WTC11 (cell line): ENCODE results near the gene DEFB128. TPM values are rescaled to one million over a fixed set of nuclear protein-coding genes. Genes with fewer than 3 reads are reported as not detected.

ENCODE experiments used
- ATAC-seq: fragments of 200-7000 bp; cut with Tn5 transposase; 2 replicates; pipeline ENCODE4 v1.10.0; 2021; ENCODE audit warnings: mild to moderate bottlenecking, moderate library complexity
- CTCF ChIA-PET: fragments of 300-600 bp; sonication (Branson Sonifier 250); formaldehyde crosslinking; loops from one replicate; lab custom pipeline; 2021; ENCODE audit warnings: antibody characterized with exemption; lab: Charles Lee
- POLR2A ChIA-PET: fragments of 350-600 bp; sonication (Branson Sonifier 250); formaldehyde crosslinking; loops from one replicate; lab custom pipeline; 2021; ENCODE audit warnings: antibody characterized with exemption; lab: Charles Lee
- DNase-seq: peaks from one replicate; pipeline ENCODE4 v3.0.0; 2021; ENCODE audit warnings: low spot score
- H3K27ac Mint-ChIP-seq: 2 replicates; pipeline ENCODE4 v1.8.0; 2021; ENCODE audit warnings: mixed read lengths
- H3K27me3 Mint-ChIP-seq: 2 replicates; pipeline ENCODE4 v1.8.0; 2021; ENCODE audit warnings: low read depth, mild to moderate bottlenecking, moderate library complexity, mixed read lengths
- H3K36me3 Mint-ChIP-seq: 2 replicates; pipeline ENCODE4 v1.8.0; 2021; ENCODE audit warnings: mixed read lengths
- H3K4me1 Mint-ChIP-seq: 2 replicates; pipeline ENCODE4 v1.8.0; 2022; ENCODE audit warnings: mixed read lengths
- H3K4me3 Mint-ChIP-seq: 2 replicates; pipeline ENCODE4 v1.8.0; 2021; ENCODE audit warnings: mild to moderate bottlenecking, moderate library complexity, mixed read lengths
- H3K9me3 Mint-ChIP-seq: 2 replicates; pipeline ENCODE4 v1.8.0; 2021; ENCODE audit warnings: mixed read lengths
- AFF4 ChIP-seq: sonication (generic); formaldehyde crosslinking; IDR thresholded peaks from 2 replicates; pipeline ENCODE4 v1.8.1; 2023; ENCODE audit warnings: mild to moderate bottlenecking, missing genetic modification reagents, borderline replicate concordance
- ATF1 ChIP-seq: sonication (generic); formaldehyde crosslinking; IDR thresholded peaks from 2 replicates; pipeline ENCODE4 v1.8.1; 2023; ENCODE audit warnings: mild to moderate bottlenecking, moderate library complexity, missing genetic modification reagents
- CREM ChIP-seq: sonication (generic); formaldehyde crosslinking; IDR thresholded peaks from 2 replicates; pipeline ENCODE4 v1.8.1; 2022; ENCODE audit warnings: mild to moderate bottlenecking, missing genetic modification reagents, moderate library complexity
- ELF4 ChIP-seq: sonication (generic); formaldehyde crosslinking; IDR thresholded peaks from 2 replicates; pipeline ENCODE4 v1.8.1; 2022; ENCODE audit warnings: low read depth, mild to moderate bottlenecking, moderate library complexity, missing genetic modification reagents
- FOXK1 ChIP-seq: sonication (generic); formaldehyde crosslinking; IDR thresholded peaks from 2 replicates; pipeline ENCODE4 v1.8.0; 2022; ENCODE audit warnings: mild to moderate bottlenecking, moderate library complexity, missing genetic modification reagents
- FOXP1 ChIP-seq: sonication (generic); formaldehyde crosslinking; IDR thresholded peaks from 2 replicates; pipeline ENCODE4 v1.8.0; 2022; ENCODE audit warnings: missing genetic modification reagents, mild to moderate bottlenecking, moderate library complexity, borderline replicate concordance
- HMGXB4 ChIP-seq: sonication (generic); formaldehyde crosslinking; IDR thresholded peaks from 2 replicates; pipeline ENCODE4 v1.8.1; 2023; ENCODE audit warnings: mild to moderate bottlenecking, moderate library complexity, missing genetic modification reagents
- JUN ChIP-seq: sonication (generic); formaldehyde crosslinking; IDR thresholded peaks from 2 replicates; pipeline ENCODE4 v1.8.0; 2023; ENCODE audit warnings: mild to moderate bottlenecking, missing genetic modification reagents
- KAT7 ChIP-seq: sonication (generic); formaldehyde crosslinking; IDR thresholded peaks from 2 replicates; pipeline ENCODE4 v1.8.1; 2023; ENCODE audit warnings: missing genetic modification reagents, mild to moderate bottlenecking, borderline replicate concordance
- MLX ChIP-seq: sonication (generic); formaldehyde crosslinking; IDR thresholded peaks from 2 replicates; pipeline ENCODE4 v1.8.1; 2023; ENCODE audit warnings: mild to moderate bottlenecking, missing genetic modification reagents, moderate library complexity
- NFATC4 ChIP-seq: fragments of 250-450 bp; sonication (Bioruptor Pico); IDR thresholded peaks from 2 replicates; pipeline ENCODE4 v1.9.0; 2021; ENCODE audit warnings: mild to moderate bottlenecking
- NFE2L1 ChIP-seq: sonication (generic); formaldehyde crosslinking; IDR thresholded peaks from 2 replicates; pipeline ENCODE4 v1.8.1; 2023; ENCODE audit warnings: missing genetic modification reagents
- NFYB ChIP-seq: sonication (generic); formaldehyde crosslinking; conservative IDR thresholded peaks from 2 replicates; pipeline ENCODE4 v1.8.0; 2022; ENCODE audit warnings: low read depth, missing genetic modification reagents
- RORB ChIP-seq: fragments of 250-450 bp; sonication (Bioruptor Pico); IDR thresholded peaks from 2 replicates; pipeline ENCODE4 v1.9.0; 2021; ENCODE audit warnings: mild to moderate bottlenecking
- SMAD3 ChIP-seq: sonication (generic); formaldehyde crosslinking; IDR thresholded peaks from 2 replicates; pipeline ENCODE4 v1.8.0; 2022; ENCODE audit warnings: missing genetic modification reagents, mild to moderate bottlenecking, borderline replicate concordance
- SP1 ChIP-seq: sonication (generic); formaldehyde crosslinking; conservative IDR thresholded peaks from 2 replicates; pipeline ENCODE4 v1.8.1; 2022; ENCODE audit warnings: missing genetic modification reagents
- USF2 ChIP-seq: sonication (generic); formaldehyde crosslinking; IDR thresholded peaks from 2 replicates; pipeline ENCODE4 v1.8.1; 2023; ENCODE audit warnings: mild to moderate bottlenecking, missing genetic modification reagents, moderate library complexity
- ZBTB43 ChIP-seq: sonication (generic); formaldehyde crosslinking; IDR thresholded peaks from 2 replicates; pipeline ENCODE4 v1.8.1; 2023; ENCODE audit warnings: mild to moderate bottlenecking, missing genetic modification reagents
- ZNF263 ChIP-seq: sonication (generic); formaldehyde crosslinking; IDR thresholded peaks from 2 replicates; pipeline ENCODE4 v1.8.1; 2022; ENCODE audit warnings: low read depth, mild to moderate bottlenecking, moderate library complexity, missing genetic modification reagents
- ZNF317 ChIP-seq: sonication (generic); formaldehyde crosslinking; IDR thresholded peaks from 2 replicates; pipeline ENCODE4 v1.8.1; 2023; ENCODE audit warnings: low read depth, mild to moderate bottlenecking, moderate library complexity, missing genetic modification reagents, borderline replicate concordance
- ZNF425 ChIP-seq: fragments of 250-450 bp; sonication (Bioruptor Pico); conservative IDR thresholded peaks from 2 replicates; pipeline ENCODE4 v1.9.0; 2021; ENCODE audit warnings: mild to moderate bottlenecking
- ZSCAN18 ChIP-seq: fragments of 250-450 bp; sonication (Bioruptor Pico); IDR thresholded peaks from 2 replicates; pipeline ENCODE4 v2.1.2; 2022; ENCODE audit warnings: mild to moderate bottlenecking, moderate library complexity
- total RNA-seq: library from RNA; stranded (reverse); gene quantifications from 3 replicates; pipeline ENCODE4 v1.2.3, GENCODE V29; 2021

DEFB128 gene
- total RNA-seq, 1 experiment from 2014 or later, result not detected

GRCh38 chr20:198225-198624 is 8.7 kb upstream of the DEFB128 start:
- ATAC-seq (no peak), DNase-seq (no peak)
- Mint-ChIP-seq H3K4me3 (no peak overlapping the region), H3K36me3 (no peaks in the 10 kb centered on the region; the same call in 1 of the 2 replicates), H3K4me1 (no peaks in the 10 kb centered on the region), H3K27ac (no peak overlapping the region), H3K9me3 (peaks cover 10% of the 10 kb centered on the region), H3K27me3 (peaks cover 84% of the 10 kb centered on the region)
- TF ChIP-seq ATF1 (CRISPR knock-in tag) (no peak), MLX (CRISPR knock-in tag) (no peak), ELF4 (CRISPR knock-in tag) (no peak), ZNF425 (CRISPR knock-in tag) (no peak), KAT7 (CRISPR knock-in tag) (no peak), ZNF317 (CRISPR knock-in tag) (no peak), CREM (CRISPR knock-in tag) (no peak), HMGXB4 (CRISPR knock-in tag) (no peak), ZBTB43 (CRISPR knock-in tag) (no peak), FOXP1 (CRISPR knock-in tag) (no peak), RORB (CRISPR knock-in tag) (no peak)
- CTCF ChIA-PET, result no interaction called here
- POLR2A ChIA-PET, result no interaction called here

GRCh38 chr20:187733-188132 is 1.8 kb downstream of the DEFB128 start:
- ChIA-PET POLR2A (no interaction called here), CTCF (no interaction called here)
- peaks cover 89% of the 10 kb centered on the region for H3K27me3 Mint-ChIP-seq
- H3K9me3 Mint-ChIP-seq, result peaks cover 53% of the 10 kb centered on the region
- ATAC-seq, result no peak
- peaks cover 9% of the 10 kb centered on the region for H3K4me1 Mint-ChIP-seq
- DNase-seq, result no peak
- no peak overlapping the region for H3K27ac Mint-ChIP-seq
- no peak overlapping the region for H3K4me3 Mint-ChIP-seq
- H3K36me3 Mint-ChIP-seq, result 0 out of 2 replicates have a peak, but pooled peaks cover 3% of the 10 kb centered on the region
- TF ChIP-seq ELF4 (CRISPR knock-in tag) (no peak), ZNF263 (CRISPR knock-in tag) (no peak), FOXK1 (CRISPR knock-in tag) (no peak), ZSCAN18 (CRISPR knock-in tag) (no peak), AFF4 (CRISPR knock-in tag) (no peak), JUN (no peak), SMAD3 (no peak), USF2 (no peak), NFE2L1 (CRISPR knock-in tag) (no peak), ZBTB43 (CRISPR knock-in tag) (no peak), NFATC4 (CRISPR knock-in tag) (no peak), NFYB (CRISPR knock-in tag) (no peak), SP1 (CRISPR knock-in tag) (no peak)
